Suprapubic skin (tissue), 4 donors: ENCODE measurements around the gene SNRNP27.

ENCODE experiments used
- EP300 ChIP-seq: sonication (generic); formaldehyde crosslinking; IDR thresholded peaks from one replicate; pipeline ENCODE4 v1.6.1; 2017; ENCODE audit warnings: antibody characterized with exemption
- POLR2A ChIP-seq, 2 donors: fragments of 450-650 bp; IDR thresholded peaks; one replicate each; pipeline ENCODE4 v1.6.1; 2017; ENCODE audit warnings: antibody characterized with exemption in 2 of 2, mild to moderate bottlenecking in 2 of 2, moderate library complexity in 2 of 2
- POLR2AphosphoS5 ChIP-seq, 3 donors: sonication (generic); formaldehyde crosslinking; IDR thresholded peaks; one replicate each; pipeline ENCODE4 v1.6.1; 2017; ENCODE audit warnings: antibody characterized with exemption in 3 of 3
- TF ChIP-seq, protein P1 (sequence below), 2 donors: fragments of 200-600 bp in 1 of 2; fragments of 450-650 bp in 1 of 2; sonication (generic) in 1 of 2; IDR thresholded peaks; one replicate each; pipeline ENCODE4 v1.5.1; 2016 to 2019; ENCODE audit warnings: antibody characterized with exemption in 2 of 2, mild to moderate bottlenecking in 1 of 2, moderate library complexity in 1 of 2

DNA sequence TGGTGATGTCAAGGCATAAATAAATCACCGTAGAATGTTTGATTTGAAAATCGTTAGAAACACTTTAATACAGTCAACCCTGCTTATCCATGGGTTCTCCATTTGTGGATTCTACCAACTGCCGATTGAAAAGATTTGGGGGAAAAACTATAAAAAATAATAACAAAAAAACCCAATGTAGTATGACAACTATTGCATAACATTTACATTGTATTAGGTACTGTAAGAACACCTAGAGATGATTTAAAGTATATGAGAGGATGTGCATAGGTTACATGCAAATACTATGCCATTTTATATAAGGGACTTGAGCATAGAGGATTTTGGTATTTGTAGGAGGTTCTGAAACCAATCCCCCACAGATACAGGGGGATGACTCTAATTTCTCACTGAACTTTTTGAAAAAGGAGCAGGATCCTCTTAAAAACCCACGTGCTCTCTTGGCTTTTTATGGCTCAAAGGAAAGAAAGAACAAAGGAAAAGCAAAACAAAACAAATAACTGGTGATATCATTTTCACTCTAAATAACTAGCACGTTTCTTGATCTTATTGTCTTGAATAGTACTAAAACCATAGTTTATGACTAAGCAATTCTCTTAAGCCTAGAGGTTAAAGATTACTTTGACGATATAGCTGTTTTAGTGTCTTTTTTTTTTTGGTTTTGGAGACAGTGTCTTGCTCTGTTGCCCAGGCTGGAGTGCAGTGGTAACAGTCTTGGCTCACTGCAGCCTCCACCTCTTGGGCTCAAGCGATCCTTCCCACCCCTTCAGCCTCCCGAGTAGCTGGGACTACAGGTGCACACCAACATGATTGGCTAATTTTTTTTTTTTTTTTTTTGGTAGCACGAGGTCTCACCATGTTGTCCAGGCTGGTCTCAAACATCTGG lies 47.3 kb upstream of the SNRNP27 start:
- TF ChIP-seq, protein P1, sequence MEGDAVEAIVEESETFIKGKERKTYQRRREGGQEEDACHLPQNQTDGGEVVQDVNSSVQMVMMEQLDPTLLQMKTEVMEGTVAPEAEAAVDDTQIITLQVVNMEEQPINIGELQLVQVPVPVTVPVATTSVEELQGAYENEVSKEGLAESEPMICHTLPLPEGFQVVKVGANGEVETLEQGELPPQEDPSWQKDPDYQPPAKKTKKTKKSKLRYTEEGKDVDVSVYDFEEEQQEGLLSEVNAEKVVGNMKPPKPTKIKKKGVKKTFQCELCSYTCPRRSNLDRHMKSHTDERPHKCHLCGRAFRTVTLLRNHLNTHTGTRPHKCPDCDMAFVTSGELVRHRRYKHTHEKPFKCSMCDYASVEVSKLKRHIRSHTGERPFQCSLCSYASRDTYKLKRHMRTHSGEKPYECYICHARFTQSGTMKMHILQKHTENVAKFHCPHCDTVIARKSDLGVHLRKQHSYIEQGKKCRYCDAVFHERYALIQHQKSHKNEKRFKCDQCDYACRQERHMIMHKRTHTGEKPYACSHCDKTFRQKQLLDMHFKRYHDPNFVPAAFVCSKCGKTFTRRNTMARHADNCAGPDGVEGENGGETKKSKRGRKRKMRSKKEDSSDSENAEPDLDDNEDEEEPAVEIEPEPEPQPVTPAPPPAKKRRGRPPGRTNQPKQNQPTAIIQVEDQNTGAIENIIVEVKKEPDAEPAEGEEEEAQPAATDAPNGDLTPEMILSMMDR (IDR thresholded peaks at IDR 0.05): no peak
- TF ChIP-seq POLR2A (IDR thresholded peaks at IDR 0.05): no peak
- TF ChIP-seq EP300: no peak
- no peak for TF ChIP-seq POLR2AphosphoS5 (IDR thresholded peaks at IDR 0.05)
